ENCODE measurements around the gene LRMDA.
"Not testable (repeated sequence)": the region's sequence is repeated elsewhere in the genome, so short reads cannot be mapped to it uniquely, and the experiment has no call there.

The LRMDA gene

GRCh38 chr10:75616874-75617478 is 185.6 kb downstream of the LRMDA start:
- no peak for DNase-seq

- DNase-seq = no peak
These were observed 186.2 kb downstream of the LRMDA start for GRCh38 chr10:75617485-75618155.

- DNase-seq = no peak
These were observed 188.2 kb downstream of the LRMDA start for GRCh38 chr10:75619635-75620034.

- no peak for DNase-seq
These were observed 188.9 kb downstream of the LRMDA start for GRCh38 chr10:75620356-75620755.

GRCh38 chr10:75621003-75621402 is 189.6 kb downstream of the LRMDA start:
- DNase-seq = not testable (repeated sequence)

GRCh38 chr10:75622503-75622902 is 191.1 kb downstream of the LRMDA start:
- no peak for DNase-seq

GRCh38 chr10:75623310-75624093 is 192.1 kb downstream of the LRMDA start:
- no peak for DNase-seq

GRCh38 chr10:75624638-75625037 is 193.2 kb downstream of the LRMDA start:
- no peak for DNase-seq

- DNase-seq = no peak
These were observed 199.3 kb downstream of the LRMDA start for GRCh38 chr10:75630746-75631145.

GRCh38 chr10:75632805-75633462 is 201.5 kb downstream of the LRMDA start:
- DNase-seq = no peak

- no peak for DNase-seq
These were observed 202.1 kb downstream of the LRMDA start for GRCh38 chr10:75633568-75633967.

- DNase-seq = no peak
These were observed 203.5 kb downstream of the LRMDA start for GRCh38 chr10:75634947-75635346.

GRCh38 chr10:75638752-75639151 is 207.3 kb downstream of the LRMDA start:
- DNase-seq = no peak

- no peak for DNase-seq
These were observed 208.3 kb downstream of the LRMDA start for GRCh38 chr10:75639736-75640135.

GRCh38 chr10:75640381-75640780 is 209.0 kb downstream of the LRMDA start:
- no peak for DNase-seq

GRCh38 chr10:75640803-75641202 is 209.4 kb downstream of the LRMDA start:
- no peak for DNase-seq

GRCh38 chr10:75643405-75643804 is 212.0 kb downstream of the LRMDA start:
- DNase-seq = no peak

- DNase-seq = no peak
These were observed 212.7 kb downstream of the LRMDA start for GRCh38 chr10:75643944-75644692.

- DNase-seq = no peak
These were observed 214.3 kb downstream of the LRMDA start for GRCh38 chr10:75645704-75646103.

GRCh38 chr10:75646218-75646915 is 214.9 kb downstream of the LRMDA start:
- no peak for DNase-seq

- no peak for DNase-seq
These were observed 215.5 kb downstream of the LRMDA start for GRCh38 chr10:75646916-75647315.

- no peak for DNase-seq
These were observed 216.3 kb downstream of the LRMDA start for GRCh38 chr10:75647675-75648074.

Measured in activated CD8-positive, alpha-beta memory T cell treated with anti-CD3 and anti-CD28 coated beads for 24 hours (primary cell).